IPS-NIHi7 (cell line): ENCODE results near the gene PPFIBP1.
A peak's percentile ranks its signal among the peaks of the same experiment; 100 is the strongest.

Experiments
- DNase-seq: peaks from one replicate; pipeline ENCODE4 v3.0.0; 2012; ENCODE audit warnings: mixed read lengths; ENCODE audit errors: extremely low spot score

PPFIBP1 gene

GRCh38 chr12:27523642-27524493 is at the start of gene PPFIBP1:
Gene PPFIBP1, plus strand, starts transcription at chr12:27524206. Its CDS starts 109,191 bp downstream, at chr12:27633397.
- peak; percentile 94 for DNase-seq

- no peak for DNase-seq
Observed at GRCh38 chr12:27474344-27474743, 49.7 kb upstream of the PPFIBP1 start.

DNA sequence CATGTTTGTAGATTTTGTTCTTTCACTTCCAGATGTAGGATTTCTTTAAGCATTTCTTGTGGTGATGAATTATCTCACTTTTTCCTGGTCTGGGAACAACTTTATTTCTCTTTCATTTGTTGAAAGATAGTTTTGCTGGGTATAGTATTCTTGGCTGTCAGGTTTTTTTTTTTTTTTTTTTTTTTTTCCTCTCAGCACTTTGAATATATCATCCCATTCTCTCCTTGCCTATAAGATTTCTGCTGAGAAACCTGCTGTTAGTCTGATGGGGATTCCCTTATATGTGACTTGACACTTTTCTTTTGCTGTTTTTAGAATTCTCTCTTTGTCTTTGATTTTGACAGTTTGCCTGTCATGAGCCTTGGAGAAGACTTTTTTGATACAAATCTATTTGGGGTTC is 47.0 kb upstream of the PPFIBP1 start:
- no peak for DNase-seq

DNA sequence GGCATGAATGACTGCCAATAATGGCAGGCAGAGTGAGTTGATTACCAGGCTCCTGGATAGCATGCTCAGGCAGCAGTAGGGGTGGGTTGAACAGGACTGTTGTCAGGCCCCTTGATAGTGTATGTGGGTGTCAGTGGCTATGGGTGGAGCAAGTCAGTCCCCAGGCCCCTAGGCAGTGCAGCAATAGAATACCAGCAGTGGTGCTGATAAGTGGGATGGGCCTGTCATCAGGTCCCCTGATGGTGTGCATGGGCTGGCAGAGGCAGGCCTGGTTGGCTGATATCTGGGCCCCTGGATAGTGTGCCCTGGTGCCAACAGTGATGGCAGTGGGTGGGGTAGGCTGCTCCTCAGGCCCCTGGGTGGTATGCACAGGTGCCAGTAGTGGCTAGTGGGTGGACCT is 45.1 kb upstream of the PPFIBP1 start:
- DNase-seq = no peak

DNA sequence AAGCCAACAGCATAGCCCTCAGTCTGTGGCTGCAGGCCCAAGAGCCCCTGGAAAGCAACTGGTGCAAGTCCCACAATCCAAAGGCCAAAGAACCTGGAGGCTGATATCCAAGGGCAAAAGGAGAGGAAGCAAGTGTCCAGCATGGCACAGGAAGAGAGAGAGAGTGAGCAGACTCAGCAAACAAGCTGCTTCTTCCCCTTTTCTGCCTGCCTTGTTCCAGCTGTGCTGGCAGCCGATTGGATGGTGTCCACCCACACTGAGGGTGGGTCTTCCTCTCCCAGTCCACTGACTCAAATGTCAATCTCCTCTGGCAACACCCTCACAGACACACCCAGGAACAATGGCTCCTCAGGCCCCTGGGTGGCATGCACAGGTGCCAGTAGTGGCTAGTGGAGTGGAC is 44.0 kb upstream of the PPFIBP1 start:
- no peak for DNase-seq

DNA sequence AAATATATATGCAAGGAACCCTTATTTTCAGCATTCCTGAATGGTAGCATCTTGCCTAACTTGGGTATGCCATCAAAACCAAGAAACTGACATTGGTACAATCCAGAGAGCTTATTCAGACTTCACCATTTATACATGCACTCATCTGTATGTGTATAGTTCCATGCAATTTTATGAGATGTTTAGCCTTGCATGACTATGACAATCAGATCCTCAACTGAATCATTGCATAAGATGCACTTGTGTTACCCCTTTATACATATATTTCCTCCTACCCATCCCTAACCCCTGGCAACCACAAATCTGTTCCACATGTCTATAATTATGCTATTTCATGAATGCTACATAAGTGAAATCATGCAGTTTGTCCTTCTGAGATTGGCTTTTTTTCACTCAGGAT is 37.0 kb upstream of the PPFIBP1 start:
- DNase-seq = no peak

GRCh38 chr12:27488479-27488878 is 35.5 kb upstream of the PPFIBP1 start:
- DNase-seq = no peak

DNA sequence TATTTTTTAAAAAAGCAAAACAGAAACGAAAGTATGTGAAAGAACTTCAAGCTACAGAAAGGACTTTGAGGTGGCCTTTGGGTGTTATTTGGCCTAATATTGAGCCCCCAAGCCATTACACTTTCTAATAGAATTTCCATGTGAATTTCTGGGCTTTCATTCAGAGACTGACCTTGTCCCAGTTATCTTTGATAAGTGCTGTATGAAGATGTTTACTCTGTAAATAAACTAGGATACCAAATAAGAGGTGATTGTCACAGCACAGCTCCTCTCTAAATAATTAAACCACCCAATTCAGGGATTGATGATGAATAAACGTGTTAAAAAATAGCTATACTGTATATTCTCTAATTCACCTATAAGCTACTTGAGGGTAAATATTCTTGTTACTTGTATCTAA is 32.8 kb upstream of the PPFIBP1 start:
- no peak for DNase-seq

GRCh38 chr12:27493260-27493940 is 30.6 kb upstream of the PPFIBP1 start:
- DNase-seq = no peak

- no peak for DNase-seq
Observed at GRCh38 chr12:27497446-27497845, 26.6 kb upstream of the PPFIBP1 start.

GRCh38 chr12:27498149-27498548 is 25.9 kb upstream of the PPFIBP1 start:
- DNase-seq = no peak

GRCh38 chr12:27498761-27499160 is 25.2 kb upstream of the PPFIBP1 start:
- no peak for DNase-seq

- DNase-seq = no peak
Observed at GRCh38 chr12:27499377-27499776, 24.6 kb upstream of the PPFIBP1 start.

- no peak for DNase-seq
Observed at GRCh38 chr12:27500546-27500945, 23.5 kb upstream of the PPFIBP1 start.

GRCh38 chr12:27502021-27502435 is 22.0 kb upstream of the PPFIBP1 start:
- DNase-seq = no peak

- DNase-seq = no peak
Observed at GRCh38 chr12:27504507-27504906, 19.5 kb upstream of the PPFIBP1 start.

DNA sequence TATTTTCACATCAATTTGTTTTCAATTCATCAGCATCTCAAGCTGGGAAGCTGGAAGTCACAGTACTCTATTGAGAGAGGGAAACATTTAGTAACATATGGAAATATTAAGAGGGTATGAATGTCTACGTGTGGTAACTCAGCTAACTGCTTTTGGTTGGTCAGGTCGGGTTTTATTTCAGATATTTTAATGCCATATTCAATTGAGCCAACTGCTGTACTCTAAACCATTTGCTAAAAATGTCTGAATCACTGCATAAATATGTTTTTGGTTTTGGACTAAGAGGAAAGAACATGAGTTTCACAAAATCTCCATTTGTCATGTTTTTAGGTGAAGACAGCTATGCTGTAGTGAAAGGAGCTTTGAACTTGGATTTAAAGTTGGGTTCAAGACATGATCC is 18.9 kb upstream of the PPFIBP1 start:
- no peak for DNase-seq

GRCh38 chr12:27505761-27506160 is 18.2 kb upstream of the PPFIBP1 start:
- DNase-seq = no peak

DNA sequence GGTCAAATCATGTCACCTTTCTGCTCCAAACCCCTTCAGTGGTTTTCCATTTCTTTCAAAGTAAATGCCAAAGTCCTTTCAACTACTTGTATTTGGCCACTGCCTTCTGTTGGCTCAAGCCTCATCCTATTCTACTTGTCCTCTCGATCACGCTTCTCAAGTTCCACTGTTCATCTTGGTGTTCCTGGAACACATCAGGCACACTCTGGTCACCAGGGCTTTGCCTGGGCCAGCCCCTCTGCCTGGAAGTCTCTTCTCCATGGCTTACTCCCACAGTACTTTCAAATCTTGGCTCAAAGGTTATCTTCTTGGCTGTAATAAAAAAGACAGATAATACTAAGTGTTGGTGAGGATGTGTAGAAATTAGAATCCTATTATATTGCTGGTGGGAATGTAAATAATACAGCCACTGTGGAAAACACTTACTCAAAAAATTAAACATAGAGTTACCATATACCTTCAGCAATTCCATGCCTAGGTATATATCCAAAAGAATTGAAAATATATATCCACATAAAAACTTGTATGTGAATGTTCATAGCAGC is 17.3 kb upstream of the PPFIBP1 start:
- no peak for DNase-seq

- DNase-seq = no peak
Observed at GRCh38 chr12:27508736-27509431, 15.1 kb upstream of the PPFIBP1 start.

DNA sequence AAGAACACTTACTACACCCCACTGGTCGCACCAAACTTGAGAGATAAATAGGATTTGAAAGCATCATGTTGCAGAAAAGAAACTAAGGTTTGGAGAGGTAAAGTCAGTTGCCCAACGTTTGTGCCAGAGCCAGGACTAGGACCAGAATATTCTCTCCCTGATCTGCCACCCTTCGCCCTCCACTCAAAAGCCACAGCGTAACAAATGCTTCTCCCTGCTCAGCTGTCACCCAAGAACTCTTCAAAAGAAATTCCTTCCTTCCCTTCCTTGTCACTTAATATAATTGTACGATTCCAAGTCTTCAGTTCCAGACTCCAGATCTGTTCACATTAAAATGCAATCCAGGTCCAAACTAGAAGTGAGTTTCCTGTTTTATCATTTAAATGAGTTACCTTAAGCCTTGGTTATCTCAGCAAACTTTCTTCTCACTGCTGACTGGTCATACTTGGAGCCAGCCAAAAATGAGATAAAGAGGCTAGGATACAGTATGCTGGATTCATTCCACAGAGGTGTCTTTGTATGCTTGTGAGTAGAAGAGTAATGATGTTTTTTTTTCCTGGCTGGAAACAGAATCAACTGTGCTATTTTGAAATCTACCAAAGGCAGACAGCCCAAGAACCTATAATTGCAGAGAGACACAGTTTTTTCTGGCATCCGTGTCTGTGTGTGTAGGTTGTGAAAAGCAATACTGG is 12.8 kb upstream of the PPFIBP1 start:
- DNase-seq = no peak

GRCh38 chr12:27511723-27512045 is 12.3 kb upstream of the PPFIBP1 start:
- no peak for DNase-seq
